GM10847 (cell line): Measurements from ENCODE around the gene EEF1AKMT3.

Experiments
- POLR2A ChIP-seq: IDR thresholded peaks from 2 replicates; pipeline ENCODE4 v1.6.1; 2011; ENCODE audit not compliant: insufficient read length; ENCODE audit errors: extremely low read depth

EEF1AKMT3 gene

GRCh38 chr12:57808351-57808750 is 35.9 kb downstream of the EEF1AKMT3 start:
- TF ChIP-seq POLR2A: no peak

DNA sequence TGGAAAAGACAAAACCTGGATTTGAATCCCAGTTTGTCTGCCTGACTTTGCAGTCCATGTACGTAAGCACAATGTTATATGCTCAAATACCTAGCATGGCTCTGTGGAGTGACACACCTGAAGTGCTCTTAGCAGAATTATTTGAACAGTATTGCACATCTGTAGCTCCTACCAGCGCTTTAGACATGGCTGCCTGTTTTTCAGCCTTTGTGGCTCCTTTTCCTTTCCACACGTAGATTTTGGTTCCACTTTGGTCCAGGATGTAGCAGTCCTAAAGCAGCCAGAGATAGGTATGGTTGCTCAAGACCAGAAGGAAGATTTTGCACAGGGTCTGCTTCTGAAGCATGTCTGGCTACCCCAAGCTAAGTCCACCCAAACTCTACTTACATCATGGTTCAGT is 37.0 kb downstream of the EEF1AKMT3 start:
- TF ChIP-seq POLR2A: no peak

DNA sequence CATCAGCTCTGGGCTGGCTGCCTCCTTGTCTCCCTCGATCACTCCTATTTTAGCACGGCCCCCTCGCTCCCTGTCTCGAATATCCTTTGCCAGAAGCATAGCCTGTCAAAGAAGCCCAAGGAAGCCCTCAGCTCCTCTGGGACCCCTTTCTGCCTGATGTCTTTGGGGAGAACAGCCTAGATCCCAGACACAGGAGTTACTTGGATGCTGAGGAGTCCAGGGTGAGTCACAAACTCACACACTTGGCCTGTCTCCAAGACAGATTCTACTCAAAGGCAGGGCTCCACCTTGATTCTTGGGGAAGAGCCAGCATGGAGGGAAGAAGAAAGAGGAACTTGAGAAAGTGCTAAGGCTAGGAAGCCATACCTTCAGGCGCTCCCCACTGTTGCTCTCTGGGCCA is 38.0 kb downstream of the EEF1AKMT3 start:
- no peak for TF ChIP-seq POLR2A

DNA sequence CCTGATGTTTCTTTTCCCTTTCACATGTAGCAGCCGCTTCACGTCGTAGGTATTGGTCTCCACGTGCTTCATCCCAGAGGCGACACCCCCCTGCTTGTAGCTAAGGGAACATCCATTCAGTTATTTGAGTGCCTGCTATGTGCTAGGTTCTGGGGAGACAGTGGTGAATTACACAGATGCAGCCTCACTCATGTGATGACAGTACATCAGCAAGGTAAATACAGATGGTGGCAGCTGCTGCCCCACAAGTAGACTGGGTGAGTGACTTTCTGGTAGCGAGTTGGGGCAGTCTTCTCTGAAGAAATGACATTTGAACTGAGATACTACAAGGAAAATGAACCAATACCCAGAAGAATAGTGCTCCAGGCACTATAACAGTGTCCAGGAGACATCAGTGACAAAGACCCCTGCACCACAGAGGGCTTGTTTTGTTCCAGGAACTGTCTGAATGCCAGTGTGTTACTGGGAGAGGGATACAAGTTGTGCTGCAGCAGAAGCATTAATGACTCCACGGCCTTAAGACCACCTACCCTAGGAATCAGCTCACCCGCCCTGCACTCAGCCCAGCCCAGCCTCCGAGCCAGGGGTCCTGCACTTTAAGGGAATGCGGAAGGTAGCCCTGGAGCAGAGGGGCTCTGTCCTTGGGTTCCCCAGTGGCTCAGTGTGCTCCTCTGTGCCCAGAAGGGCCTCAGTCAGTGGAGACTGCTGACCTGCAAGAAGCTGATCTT is 38.8 kb downstream of the EEF1AKMT3 start:
- TF ChIP-seq POLR2A: no peak

GRCh38 chr12:57813111-57813970 is 40.9 kb downstream of the EEF1AKMT3 start:
- no peak for TF ChIP-seq POLR2A

DNA sequence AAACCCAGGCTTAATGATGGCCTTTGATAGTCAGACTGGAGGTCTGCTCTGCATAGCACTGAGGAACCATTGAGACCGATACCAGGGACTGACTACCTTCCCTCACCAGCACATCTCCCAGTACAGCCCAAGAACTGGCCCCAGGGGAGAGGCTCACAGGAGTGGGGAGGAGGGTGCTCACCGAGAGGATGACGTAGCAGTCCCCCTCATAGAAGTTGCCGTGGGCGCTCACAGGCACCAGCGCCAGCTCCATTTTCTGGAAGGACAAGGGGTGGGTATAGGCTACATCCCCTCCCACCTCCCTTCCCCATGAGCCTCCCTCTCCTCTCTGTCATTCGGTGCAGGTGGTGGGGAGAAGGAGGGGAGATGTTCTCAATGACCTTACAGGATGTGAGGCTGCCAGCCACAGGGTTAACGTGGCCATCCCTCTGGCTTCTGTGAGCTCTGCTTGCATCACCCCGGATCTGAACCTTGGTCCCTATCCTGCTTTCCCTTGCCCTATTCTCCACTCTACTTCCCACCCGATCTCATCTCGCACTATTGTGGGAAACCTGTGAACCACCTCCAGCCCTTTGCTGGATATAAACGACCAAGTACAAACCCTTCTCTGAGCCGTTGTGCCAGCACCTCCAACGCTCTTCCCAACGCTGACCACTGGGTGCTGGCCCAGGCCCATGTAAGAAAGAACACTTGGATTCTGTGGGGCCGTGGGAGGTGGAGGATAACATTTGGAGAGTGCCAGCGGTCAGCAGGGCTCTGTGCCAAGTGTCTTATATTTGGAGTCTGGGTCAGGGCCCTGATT is 41.8 kb downstream of the EEF1AKMT3 start:
- TF ChIP-seq POLR2A: no peak

GRCh38 chr12:57815177-57816000 is 43.0 kb downstream of the EEF1AKMT3 start:
- no peak for TF ChIP-seq POLR2A

- no peak for TF ChIP-seq POLR2A
Measured at GRCh38 chr12:57816001-57816854, 43.8 kb downstream of the EEF1AKMT3 start.

DNA sequence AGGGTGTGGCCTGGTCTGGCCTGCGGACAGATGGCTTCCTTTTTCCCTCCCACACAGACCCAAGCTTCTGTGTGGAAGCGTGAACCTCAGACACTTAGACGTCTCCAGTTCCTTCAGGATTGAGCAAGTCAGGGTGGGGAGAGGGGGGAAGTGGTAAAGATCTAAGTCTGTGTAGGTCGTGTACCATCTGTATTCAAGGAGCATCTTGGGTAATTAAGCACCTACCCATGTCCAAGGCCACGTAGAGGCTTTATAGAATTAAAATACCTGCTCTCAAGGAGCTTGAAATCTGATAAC is 44.4 kb downstream of the EEF1AKMT3 start:
- TF ChIP-seq POLR2A: no peak

- no peak for TF ChIP-seq POLR2A
Measured at GRCh38 chr12:57817261-57817989, 45.0 kb downstream of the EEF1AKMT3 start.

GRCh38 chr12:57821474-57822214 is 49.2 kb downstream of the EEF1AKMT3 start:
- no peak for TF ChIP-seq POLR2A

- TF ChIP-seq POLR2A: no peak
Measured at GRCh38 chr12:57822392-57823130, 50.1 kb downstream of the EEF1AKMT3 start.
